Right lobe of liver (tissue), 4 donors: ENCODE results near the gene PTPRN2.

ENCODE experiments used
- CTCF ChIP-seq, 4 donors: fragments of 200-600 bp in 3 of 4; fragments of 450-650 bp in 1 of 4; IDR thresholded peaks; one replicate each; pipeline versions ENCODE4 v1.5.1 to v1.8.0; 2016 to 2022; ENCODE audit warnings: antibody characterized with exemption in 4 of 4, mild to moderate bottlenecking in 2 of 4
- POLR2A ChIP-seq: fragments of 450-650 bp; IDR thresholded peaks from one replicate; pipeline ENCODE4 v1.6.1; 2017; ENCODE audit warnings: antibody characterized with exemption, mild to moderate bottlenecking
- donor health status: DM: no; HTN: no; CAD: no.
- donor health status: DM: no; HTN: no; CAD: no.
- donor health status: DM: no; HTN: yes; CAD: no.

GRCh38 chr7:158030566-158030965 is 557.1 kb downstream of the PTPRN2 start:
- TF ChIP-seq CTCF (IDR thresholded peaks at IDR 0.05) (no peak), POLR2A (no peak)
